Stimulated activated CD4-positive, alpha-beta T cell treated with anti-CD3 and anti-CD28 coated beads, Interleukin-12 subunit alpha, Interleukin-12 subunit beta, amount 100 ng/mL, for 48 hours (primary cell): ENCODE measurements around the gene CPSF4L.
"Not testable (repeated sequence)": the region's sequence is repeated elsewhere in the genome, so short reads cannot be mapped to it uniquely, and the experiment has no call there.

Source experiments
- DNase-seq, 3 donors: peaks; one replicate each; pipeline ENCODE4 v3.0.0-alpha.2; 2020; ENCODE audit warnings: low read depth in 2 of 3, low spot score in 1 of 3

Gene CPSF4L, protein sequence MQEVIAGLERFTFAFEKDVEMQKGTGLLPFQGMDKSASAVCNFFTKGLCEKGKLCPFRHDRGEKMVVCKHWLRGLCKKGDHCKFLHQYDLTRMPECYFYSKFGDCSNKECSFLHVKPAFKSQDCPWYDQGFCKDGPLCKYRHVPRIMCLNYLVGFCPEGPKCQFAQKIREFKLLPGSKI

DNA sequence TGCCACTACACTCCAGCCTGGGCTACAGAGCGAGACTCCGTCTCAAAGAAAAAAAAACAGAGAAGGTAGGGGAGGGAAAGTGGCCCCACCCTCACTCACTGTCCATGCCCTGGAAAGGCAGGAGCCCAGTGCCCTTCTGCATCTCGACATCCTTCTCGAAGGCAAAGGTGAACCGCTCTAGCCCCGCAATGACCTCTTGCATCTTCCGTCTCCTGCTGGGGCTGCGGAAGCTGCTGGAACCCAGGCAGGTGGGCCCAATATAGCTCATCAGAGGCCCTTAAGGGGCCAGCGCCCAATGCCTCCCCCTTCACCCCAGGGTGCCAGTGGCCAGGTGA lies at the start of gene CPSF4L:
TSS of gene CPSF4L (minus strand) at position 264 of the 335 bp plus-strand sequence. CDS start at position 202, 62 bp downstream.
- no peak for DNase-seq

DNA sequence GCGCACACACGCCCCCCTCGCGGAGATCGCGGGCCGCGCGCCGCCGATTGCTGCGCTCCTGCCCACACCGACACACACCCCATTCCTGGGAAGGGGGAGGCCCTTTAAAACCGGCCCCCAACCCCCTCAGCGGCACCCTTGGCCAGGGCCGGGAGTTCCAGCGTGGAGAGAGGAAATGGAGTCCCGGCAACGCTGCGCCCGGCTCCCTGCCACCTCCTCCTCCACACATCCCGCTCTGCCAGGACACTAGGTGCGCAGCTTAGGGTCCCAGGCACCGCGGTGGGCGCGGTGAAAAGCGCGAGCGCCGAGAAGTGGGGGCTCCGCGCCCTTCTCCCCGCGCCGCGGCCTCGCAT lies 49.7 kb upstream of the CPSF4L start:
- DNase-seq: no peak

DNA sequence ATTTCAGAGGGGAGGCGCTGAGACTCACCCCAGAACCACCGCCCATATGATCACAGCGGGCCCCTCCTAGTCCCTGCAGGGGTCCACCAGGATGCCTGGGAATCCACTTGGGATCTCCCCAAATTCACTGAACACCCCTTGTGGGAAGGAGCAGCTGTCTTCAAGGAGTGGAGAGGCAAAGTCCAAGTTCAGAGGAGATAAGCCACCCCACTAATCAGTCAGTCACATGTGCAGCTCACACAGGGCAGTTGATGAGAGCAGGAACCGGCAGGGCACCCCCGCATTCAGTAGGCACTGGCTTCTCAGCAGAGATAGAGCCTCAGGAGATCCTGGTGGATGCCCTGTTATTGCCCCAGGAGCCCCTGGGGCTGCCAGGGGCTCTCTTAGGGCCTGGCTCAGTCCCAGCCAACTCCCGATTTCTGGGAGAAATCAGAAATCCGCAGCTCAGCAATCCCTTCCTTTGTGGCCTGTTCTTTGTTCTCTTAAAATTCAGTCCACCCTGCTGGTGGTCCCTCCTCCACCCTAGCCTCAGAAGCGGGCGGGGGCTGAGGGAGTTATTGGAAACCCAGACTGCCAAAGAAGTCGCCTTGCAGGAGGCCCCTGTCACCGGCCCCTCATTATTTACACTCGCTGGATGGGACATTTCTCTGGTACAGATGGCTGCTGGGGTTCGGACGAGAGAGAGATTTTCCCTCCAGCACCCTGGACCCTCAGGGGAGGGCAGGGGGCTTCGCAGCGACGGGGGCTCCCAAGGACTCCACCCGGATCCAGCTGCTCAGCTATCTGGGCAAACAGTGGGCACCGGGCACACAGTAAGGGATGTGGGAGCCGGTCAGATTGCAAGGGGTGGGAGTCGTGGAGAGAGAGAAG lies 48.3 kb upstream of the CPSF4L start:
- no peak for DNase-seq

DNA sequence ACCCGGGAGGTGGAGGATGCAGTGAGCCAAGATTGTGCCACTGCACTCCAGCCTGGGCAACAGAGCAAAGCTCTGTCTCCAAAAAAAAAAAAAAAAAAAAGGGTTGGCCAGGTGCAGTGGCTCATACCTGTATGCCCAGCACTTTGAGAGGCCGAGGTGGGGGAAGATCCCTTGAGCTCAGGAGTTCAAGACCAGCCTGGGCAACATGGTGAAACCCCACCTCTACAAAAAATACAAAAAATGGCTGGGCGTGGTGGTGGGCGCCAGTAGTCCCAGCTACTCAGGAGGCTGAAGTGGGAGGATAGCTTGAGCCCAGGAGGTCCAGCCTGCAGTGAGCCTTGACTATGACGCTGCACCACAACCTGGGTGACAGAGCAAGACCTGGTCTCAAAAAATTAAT lies 47.3 kb upstream of the CPSF4L start:
- not testable (repeated sequence) for DNase-seq

DNA sequence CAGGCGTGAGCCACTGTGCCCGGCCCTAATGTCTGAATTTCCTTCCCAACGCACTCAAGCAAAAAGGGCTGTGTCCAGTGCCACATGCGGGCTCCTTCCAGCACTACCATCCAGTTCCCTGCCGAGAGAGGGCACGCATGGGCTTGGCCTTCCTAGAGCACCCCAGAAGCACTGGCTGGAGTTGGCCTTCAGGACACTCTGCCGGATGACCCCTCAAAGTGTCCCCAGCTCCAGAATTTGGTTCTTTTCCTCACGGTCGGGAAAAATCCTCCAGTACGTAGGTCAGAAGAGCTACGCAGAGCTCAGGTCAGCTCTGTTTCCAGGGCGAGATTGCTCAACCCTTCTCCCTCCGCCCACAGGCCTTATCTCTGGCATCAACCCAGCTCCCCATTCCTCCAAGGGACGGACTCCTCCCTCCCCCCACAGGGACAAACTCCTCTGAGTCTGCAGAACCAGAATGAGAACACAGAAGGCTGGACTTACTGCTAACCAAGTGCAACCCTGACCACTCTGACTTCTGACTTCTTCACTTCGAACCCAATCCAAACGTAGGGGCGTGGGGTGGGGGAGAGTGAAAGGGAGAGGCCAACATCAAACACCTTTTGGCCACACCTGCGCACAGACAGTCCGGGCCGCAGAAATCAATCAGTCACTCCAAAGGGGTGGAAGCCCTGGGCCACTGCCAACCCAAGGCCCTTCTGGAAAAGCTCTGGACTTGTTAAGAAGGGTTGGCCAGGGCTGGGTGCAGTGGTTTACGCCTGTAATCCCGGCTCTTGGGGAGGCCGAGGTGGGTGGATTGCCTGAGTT lies 46.5 kb upstream of the CPSF4L start:
- DNase-seq: no peak

DNA sequence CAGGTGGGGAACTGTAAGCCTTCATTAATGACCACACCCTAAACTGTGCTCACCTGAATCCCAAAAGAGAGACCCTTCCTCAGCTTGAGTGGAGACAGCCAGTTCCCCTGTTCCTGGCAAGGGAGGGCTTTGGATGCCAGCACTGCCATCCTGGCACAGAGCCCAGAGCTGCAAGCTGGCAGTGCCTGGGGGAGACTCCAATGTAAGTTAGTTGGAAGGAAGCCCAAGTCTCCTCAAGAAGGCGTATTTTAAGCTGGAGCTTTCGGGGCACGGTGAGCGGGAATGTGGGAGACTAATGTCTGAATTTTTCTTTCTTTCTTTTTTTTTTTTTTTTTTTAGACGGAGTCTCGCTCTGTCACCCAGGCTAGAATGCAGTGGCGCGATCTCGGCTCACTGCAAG lies 45.5 kb upstream of the CPSF4L start:
- no peak for DNase-seq

DNA sequence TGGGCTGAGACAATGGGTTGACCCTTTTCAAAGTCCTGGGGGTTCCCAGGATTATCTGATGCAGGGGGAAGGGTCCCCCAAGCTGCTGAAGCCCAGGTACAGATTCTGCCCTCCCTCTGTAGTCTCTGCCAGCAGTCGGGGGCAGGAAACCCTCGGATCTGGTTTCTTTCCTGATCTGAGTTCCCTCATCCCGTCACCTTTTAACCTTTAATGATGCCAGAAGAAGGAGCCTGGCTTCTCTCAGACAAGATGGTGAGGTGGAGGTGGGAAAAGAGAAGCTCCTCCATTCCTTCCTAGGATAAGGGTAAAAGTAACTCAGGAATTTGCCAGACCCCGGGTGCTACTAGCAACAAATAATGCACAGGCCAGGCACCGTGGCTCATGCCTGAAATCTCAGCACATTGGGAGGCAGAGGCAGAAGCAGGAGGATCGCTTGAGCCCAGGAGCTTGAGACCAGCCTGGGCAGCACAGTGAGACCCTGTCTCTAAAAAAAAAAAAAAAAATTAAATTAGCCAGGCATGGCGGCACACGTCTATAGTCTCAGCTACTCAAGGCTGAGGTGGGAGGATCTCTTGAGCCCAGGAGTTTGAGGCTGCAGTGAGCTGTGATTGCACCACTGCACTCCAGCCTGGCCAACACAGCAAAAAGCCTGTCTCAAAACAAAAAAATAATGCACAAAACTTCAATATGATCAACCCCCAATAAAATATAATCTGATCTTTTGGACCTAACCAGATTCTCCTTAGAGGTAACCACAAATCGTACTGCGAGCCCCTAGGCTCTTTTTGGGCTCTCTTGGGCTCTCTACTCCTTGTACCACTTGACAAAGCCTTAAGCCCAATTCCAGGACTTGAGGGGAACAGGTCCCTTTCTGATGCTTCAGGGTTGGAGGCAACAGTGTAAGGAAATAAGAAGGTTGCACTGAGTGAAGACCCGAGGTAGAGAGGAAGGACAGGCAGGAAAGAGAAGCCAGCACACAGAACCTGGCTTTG lies 44.5 kb upstream of the CPSF4L start:
- DNase-seq: no peak

DNA sequence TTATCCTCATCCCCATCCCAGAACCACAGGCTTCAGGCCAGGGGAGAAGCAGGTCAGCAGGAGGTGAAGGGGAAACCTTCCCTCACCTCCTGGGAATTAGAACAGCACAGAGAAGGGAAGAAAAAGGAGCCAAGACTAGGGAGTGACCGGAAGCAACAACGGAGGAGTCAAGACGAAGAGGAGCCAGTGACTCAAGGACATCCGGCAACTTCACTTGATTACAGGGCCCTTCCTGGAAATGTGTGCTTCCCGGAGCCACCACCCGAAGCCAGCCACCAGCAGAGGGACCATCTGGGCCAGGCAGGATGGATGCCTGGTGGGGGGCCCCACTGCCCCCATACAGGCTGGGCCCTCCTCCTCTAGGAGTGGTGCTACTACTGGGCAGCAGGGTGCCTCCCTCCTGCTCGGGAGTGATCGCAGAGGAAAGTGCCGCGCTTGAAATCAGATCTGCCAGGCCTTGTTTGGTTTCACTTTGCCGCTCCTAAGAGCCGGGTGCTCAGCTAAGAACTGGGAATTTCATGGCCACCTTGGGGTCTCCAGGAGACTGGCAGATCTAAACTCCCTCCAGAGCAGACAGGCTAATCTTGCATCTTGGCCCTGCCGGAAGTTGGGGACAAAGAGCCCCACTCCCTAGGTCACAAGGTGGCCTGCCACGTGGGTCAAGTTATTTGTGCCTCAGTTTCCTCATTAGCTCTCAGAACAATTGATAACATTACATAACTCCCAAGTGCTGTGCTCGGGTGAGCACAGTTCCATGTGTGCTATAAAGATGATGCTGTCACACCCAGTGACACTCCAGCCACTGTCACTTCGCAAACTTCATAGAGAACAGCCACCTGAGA lies 43.5 kb upstream of the CPSF4L start:
- DNase-seq: no peak

DNA sequence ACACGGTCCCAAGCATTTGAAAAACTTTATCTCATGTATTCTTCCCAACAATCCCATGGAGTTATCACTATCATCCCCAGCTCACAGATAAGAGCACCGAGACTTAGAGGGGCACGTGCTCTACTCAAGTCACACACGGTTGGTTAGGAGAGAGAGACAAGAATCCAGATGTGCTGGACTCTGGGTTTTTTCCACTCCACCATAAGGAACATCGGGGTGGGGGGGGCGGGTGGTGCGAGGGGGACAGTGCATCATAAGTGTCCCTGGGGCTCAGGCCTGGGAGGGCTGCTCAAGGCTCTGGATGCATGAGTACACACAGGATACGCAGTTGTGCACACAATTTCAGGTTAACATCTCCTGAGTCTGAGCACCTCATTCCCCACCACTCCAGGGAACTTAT lies 42.8 kb upstream of the CPSF4L start:
- DNase-seq: no peak

DNA sequence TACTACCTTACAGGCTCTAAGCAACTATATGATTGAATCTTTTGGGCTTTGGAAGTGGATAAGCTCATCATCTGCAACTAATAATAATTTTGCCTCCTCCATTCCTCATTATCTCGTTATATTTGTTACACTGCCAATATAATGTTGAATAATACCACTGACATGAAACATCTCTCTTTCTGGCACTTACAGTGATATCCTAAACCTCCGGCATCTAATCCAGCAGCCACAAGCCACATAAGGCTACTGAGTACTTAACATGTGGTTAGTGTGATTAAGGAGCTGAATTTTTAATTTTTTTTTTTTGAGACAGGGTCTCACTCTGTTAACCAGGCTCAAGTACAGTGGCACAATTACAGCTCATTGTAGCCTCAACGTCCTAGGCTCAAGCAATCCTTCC lies 40.5 kb upstream of the CPSF4L start:
- no peak for DNase-seq

DNA sequence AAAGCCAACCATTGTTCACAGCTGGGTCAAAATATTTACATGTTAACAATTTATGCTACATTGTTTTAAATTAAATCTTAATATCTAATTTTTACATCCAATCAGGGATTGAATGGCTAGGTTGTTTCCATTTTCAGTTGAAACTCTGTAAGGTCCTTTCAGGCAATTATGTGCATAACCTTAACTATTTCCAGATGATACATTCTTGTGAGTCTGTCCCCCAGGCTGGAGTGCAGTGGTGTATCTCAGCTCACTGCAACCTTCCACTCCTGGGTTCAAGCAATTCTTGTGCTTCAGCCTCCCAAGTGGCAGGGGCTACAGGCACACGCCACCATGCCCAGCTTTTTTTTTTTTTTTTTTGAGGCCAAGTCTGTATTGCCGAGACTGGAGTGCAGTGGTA lies 39.7 kb upstream of the CPSF4L start:
- DNase-seq: no peak

DNA sequence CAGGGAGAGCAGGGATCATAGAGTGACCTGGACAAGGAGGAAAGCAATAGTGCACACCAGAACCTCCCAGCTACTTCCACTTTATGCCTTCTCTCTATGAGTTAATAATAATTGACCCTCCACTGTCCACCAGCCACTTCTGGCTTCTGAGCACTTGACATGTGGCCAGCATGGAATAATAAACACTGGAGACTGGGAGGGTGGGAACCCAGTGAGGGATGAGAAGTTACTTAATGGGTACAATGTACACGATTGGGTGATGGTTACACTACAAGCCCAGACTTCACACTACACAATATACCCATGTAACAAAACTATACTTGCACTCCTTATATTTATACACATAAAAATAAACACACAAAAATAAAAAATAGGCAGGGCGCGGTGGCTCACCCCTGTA lies 38.7 kb upstream of the CPSF4L start:
- DNase-seq: no peak

DNA sequence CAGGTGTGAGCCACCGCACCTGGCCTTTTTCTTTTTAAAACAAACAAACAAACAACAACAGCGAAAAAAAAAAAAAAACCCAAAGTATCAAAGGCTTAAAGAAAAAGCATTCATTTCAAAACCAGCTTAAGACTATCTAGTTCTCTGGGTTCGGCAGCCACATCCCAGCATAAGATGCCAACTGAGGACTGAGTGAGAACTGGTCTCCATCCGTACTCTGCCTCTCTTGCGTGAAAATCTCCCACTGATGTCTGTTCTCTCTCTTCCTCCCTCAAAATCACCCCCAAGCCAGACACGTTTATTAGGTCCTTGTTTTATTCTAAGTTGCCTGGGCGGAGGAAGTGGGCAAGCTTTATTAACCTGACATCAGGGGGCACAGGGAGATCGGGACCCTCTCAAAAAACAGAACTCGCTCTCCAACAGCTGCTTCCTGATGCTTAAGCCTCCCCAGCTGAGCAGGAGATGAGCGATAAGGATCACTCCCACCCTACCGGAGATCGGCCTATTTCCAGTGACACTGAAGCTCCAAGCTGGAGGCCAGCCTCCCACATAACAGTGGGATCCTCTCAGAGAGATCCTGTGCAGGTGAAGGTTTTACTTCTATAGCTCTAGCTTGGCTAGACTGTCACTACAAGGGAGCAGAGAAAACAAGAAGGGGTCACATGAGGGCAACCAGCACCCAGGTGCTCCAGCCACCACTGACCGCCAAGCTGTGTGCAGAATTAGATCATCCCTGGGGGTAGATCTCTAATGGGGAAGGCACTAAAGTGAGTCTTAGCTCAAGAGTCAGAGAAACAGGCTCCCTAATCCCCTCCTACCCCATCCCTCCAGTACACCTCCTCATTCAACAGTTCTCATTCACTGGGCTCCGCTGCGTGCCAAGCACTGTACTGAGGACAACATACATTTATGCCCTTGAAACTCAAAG lies 36.5 kb upstream of the CPSF4L start:
- no peak for DNase-seq

DNA sequence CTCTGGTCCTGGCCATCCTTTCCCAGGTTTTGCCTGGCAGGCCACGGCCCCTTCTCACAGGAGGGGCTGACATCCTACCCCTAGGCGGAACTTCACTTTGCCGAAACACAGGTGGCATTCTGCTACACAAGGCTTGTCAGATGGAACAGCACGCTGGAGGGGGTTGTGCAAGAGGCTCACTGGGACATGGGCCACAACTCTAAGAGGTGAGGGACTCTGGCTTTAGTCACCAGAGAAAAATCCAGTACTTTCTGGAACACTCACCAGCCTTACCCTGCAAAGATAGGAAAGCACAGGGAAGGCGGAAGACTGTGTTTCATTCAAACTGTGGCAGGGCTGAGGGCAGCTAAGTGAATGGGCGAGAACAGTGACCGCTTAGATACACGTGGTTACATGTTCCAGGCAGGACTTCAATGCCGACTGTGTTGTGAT lies 31.8 kb upstream of the CPSF4L start:
- DNase-seq: no peak

DNA sequence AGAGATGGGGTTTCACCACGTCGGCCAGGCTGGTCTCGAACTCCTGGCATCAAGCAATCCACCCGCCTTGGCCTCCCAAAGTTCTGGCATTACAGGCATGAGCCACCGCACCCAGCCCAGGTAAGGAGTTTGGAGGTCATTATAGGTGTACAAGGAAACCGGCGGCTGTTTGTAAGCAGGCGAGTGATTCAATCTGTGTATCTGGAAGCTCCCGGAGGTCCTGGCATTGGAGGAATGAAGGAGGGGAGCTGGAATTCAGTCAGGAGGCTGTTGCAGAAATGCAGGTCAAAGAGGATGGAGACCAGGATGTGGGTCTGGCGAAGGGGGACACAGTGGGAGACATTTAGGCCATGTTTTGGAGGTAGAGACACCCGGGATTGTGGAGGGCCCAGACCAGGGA lies 31.4 kb upstream of the CPSF4L start:
- no peak for DNase-seq

DNA sequence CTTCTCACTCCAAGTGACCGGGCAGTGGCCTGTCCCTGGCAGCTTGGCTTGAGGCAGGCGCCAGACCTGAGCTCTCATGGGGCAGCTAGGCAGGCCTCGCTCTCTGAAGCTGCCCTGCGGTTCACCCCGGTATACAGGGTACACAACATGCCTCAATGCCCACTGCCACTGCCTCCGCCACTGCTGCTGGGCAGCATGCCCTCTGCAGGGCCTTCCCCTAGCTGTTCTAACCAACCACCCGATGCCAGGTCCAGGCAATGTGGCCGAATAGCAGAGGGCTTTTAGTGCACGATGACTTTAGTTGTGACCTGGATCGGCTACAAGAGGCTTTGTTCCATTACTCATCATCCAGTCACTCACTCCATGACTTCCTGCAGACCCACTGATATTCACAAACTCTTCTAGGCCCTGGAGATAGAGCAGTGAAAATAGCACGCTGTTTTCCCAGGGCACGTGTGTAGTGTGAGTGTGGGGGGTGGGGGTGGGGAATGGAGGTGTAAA lies 30.4 kb upstream of the CPSF4L start:
- DNase-seq: no peak

DNA sequence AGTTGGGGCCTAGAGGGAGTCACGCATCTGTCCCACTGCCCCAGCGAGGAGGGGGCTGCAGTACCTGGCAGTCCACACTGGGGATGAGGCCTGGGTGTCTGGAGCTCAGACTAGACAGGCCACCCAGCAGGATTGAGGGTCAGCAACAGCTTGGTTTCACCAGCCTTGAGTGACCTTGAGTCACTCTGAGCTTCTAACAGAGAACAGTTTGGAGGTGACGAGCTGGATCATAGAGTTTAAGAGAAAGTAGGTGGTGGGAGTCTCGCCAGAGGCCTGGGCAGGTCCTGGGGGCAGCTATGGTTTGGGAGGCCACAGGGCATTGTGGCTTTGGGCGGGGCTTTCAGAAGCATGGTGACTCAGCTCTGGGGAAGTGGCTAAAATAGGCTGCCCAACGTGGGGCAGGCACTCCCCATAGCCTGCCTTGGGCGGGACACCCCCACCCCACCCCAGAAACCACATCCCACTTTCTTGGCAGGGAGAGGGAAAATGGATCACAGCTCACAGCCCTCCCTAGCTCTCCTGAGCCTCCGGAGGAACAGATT lies 29.7 kb upstream of the CPSF4L start:
- no peak for DNase-seq
